ENCODE results near the gene GYPC. TPM values are rescaled to one million over a fixed set of nuclear protein-coding genes. Genes with fewer than 3 reads are reported as not detected.

Gene GYPC, protein sequence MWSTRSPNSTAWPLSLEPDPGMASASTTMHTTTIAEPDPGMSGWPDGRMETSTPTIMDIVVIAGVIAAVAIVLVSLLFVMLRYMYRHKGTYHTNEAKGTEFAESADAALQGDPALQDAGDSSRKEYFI
- 120 and 135 TPM in 2 replicates for total RNA-seq

DNA sequence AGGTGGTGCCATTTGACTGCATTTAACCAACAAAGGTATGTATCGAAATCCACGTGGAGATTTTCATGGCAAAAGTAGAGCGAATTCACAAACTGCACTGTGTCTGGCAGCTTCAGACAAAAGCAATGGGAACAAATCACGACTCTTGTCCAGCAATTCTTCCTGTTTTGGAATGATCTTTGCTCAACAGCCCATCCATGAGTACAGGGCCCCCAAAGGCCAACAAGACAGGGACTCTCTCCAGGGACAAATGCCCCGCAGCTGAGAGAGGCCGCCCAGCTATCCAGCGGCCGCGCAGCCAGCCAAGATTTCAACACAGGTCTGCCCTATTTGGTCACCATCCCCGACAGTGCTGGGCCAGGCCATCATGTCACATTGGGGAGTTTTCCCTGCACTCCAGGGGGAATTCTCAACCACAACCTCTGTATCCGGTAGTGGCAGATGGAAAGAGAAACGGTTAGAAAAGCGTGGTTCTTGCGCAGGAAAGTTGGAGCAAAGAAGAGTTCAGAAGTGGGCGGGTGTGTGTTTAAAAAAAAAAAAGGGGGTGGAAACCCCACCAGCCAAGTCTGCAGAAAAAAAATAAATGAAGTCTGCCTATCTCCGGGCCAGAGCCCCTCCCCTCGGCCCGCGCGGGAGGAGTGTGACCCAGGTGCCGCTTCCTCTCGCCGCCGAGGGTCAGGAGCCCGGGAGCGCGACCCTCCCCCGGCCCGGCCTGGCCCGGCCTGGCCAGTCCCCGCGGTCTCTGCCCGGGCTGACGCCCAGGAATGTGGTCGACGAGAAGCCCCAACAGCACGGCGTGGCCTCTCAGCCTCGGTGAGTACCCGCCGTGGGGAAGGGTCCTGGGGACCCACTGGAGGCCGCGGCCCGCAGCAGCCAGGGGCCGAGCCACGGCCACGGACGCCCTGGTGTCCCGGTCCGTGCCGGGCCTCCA is at the start of gene GYPC:
GYPC (plus strand) TSS at position 659 of the 931 bp plus-strand sequence; CDS start at position 765, 106 bp downstream.

Small RNAs within 50 kb of the gene (small RNA-seq; reads per million reads assigned to genes)
- not detected for gene RNU6-675P

Other genes with a start within 250 kb of the GYPC start
- not detected in 2 replicates for gene TEX51, start 242.7 kb downstream of the GYPC start, total RNA-seq